Measurements from ENCODE around the gene EHHADH.

GRCh38 chr3:185204894-185205293 lies 49.0 kb downstream of the EHHADH start:
- no peak for TF ChIP-seq CTCF (IDR thresholded peaks at IDR 0.05)
- no peak for TF ChIP-seq POLR2A (IDR thresholded peaks at IDR 0.05)

Measured in body of pancreas (tissue), 4 donors.